Measurements from ENCODE around the gene THAP8. TPM values are rescaled to one million over a fixed set of nuclear protein-coding genes. Genes with fewer than 3 reads are reported as not detected.
A peak's percentile ranks its signal among the peaks of the same experiment; 100 is the strongest.
"Not testable (repeated sequence)": the region's sequence is repeated elsewhere in the genome, so short reads cannot be mapped to it uniquely, and the experiment has no call there.

The THAP8 gene
- total and polyA plus RNA-seq, 4 experiments from 2014 or later: 4.0 to 8.6 (median 6.0) TPM

GRCh38 chr19:36082916-36083315, 28.8 kb upstream of the THAP8 start:
- DNase-seq: no peak
- intact Hi-C loops (cut with micrococcal nuclease): no loop called here
- H3K27ac Mint-ChIP-seq: no peak overlapping the region
- H3K27me3 Mint-ChIP-seq: no peaks in the 10 kb centered on the region
- Histone ChIP-seq H3K9me3 (ENCODE audit: control insufficient read depth in 1 of 2, low read length in 2 of 2) (no peaks in the 10 kb centered on the region), H3K27me3 (ENCODE audit: insufficient read depth, low read length) (no peaks in the 10 kb centered on the region), H3K4me1 (ENCODE audit: insufficient read depth, low read length) (no peaks in the 10 kb centered on the region), H3K27ac (ENCODE audit: low read depth, low read length) (no peak overlapping the region), H3K36me3 (ENCODE audit: insufficient read depth, low read length) (peaks cover 3% of the 10 kb centered on the region), H3K4me3 (ENCODE audit: low read length in 2 of 2) (no peak overlapping the region)
- H3K9me3 Mint-ChIP-seq: no peaks in the 10 kb centered on the region
- CTCF ChIA-PET (ENCODE audit: partially characterized antibody): interaction anchor here (1.1 kb wide), 1 partner anchor 89 kb away, joined by 3 read pairs; no protein-coding TSS in a partner anchor
- H3K4me1 Mint-ChIP-seq: no peaks in the 10 kb centered on the region
- POLR2A ChIA-PET (ENCODE audit: partially characterized antibody): no interaction called here
- no peak overlapping the region for H3K4me3 Mint-ChIP-seq
- H3K36me3 Mint-ChIP-seq: peaks cover 1 to 6% of the 10 kb centered on the region in 2 donors

DNA sequence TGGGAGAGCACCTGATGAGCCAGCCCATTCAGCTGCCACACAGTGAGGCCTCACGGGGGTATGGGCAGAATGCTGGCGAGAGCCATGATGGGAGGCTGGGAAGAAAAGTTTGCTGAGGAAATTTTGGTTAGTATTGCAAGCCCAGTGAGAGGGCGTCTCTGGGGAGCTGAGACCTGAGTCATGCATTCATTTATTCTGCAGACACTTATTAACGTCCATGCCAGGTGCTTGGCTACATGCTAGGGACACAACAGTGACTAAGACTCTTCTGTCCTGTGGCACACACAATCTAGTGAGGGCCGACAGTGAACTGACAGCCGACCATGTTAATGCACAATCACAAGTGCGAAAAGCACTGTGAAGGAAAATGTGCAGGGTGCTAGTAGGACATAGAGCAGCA, 27.8 kb upstream of the THAP8 start:
- Histone ChIP-seq H3K36me3 (ENCODE audit: insufficient read depth, low read length) (peaks cover 3% of the 10 kb centered on the region), H3K4me1 (ENCODE audit: insufficient read depth, low read length) (no peaks in the 10 kb centered on the region), H3K27me3 (ENCODE audit: insufficient read depth, low read length) (no peaks in the 10 kb centered on the region), H3K27ac (ENCODE audit: low read depth, low read length) (no peak overlapping the region), H3K4me3 (ENCODE audit: low read length in 2 of 2) (no peak overlapping the region), H3K9me3 (ENCODE audit: control insufficient read depth in 1 of 2, low read length in 2 of 2) (no peaks in the 10 kb centered on the region)
- Mint-ChIP-seq H3K27ac (peak overlapping the region in 1 of 7 donors; percentile 42), H3K36me3 (peaks cover 1 to 6% of the 10 kb centered on the region in 2 donors), H3K4me1 (no peaks in the 10 kb centered on the region), H3K27me3 (no peaks in the 10 kb centered on the region), H3K4me3 (no peak overlapping the region), H3K9me3 (no peaks in the 10 kb centered on the region)
- intact Hi-C loops (cut with micrococcal nuclease): no loop called here
- ChIA-PET POLR2A (ENCODE audit: partially characterized antibody) (no interaction called here), CTCF (ENCODE audit: partially characterized antibody) (no interaction called here)
- DNase-seq: no peak

- no peak overlapping the region for H3K4me3 ChIP-seq (ENCODE audit: low read length in 2 of 2)
- H3K27ac ChIP-seq (ENCODE audit: low read depth, low read length): no peak overlapping the region
- H3K9me3 ChIP-seq (ENCODE audit: control insufficient read depth in 1 of 2, low read length in 2 of 2): no peaks in the 10 kb centered on the region
- no peak overlapping the region for H3K27ac Mint-ChIP-seq
- H3K36me3 Mint-ChIP-seq: peaks cover 1 to 6% of the 10 kb centered on the region in 2 donors
- no peaks in the 10 kb centered on the region for H3K4me1 ChIP-seq (ENCODE audit: insufficient read depth, low read length)
- no peaks in the 10 kb centered on the region for H3K9me3 Mint-ChIP-seq
- ChIA-PET CTCF (ENCODE audit: partially characterized antibody) (no interaction called here), POLR2A (ENCODE audit: partially characterized antibody) (no interaction called here)
- intact Hi-C loops (cut with micrococcal nuclease): no loop called here
- no peak for DNase-seq
- no peaks in the 10 kb centered on the region for H3K4me1 Mint-ChIP-seq
- no peaks in the 10 kb centered on the region for H3K27me3 ChIP-seq (ENCODE audit: insufficient read depth, low read length)
- no peaks in the 10 kb centered on the region for H3K27me3 Mint-ChIP-seq
- H3K36me3 ChIP-seq (ENCODE audit: insufficient read depth, low read length): peaks cover 3% of the 10 kb centered on the region
- no peak overlapping the region for H3K4me3 Mint-ChIP-seq
Observed at GRCh38 chr19:36081385-36081784, 27.3 kb upstream of the THAP8 start.

DNA sequence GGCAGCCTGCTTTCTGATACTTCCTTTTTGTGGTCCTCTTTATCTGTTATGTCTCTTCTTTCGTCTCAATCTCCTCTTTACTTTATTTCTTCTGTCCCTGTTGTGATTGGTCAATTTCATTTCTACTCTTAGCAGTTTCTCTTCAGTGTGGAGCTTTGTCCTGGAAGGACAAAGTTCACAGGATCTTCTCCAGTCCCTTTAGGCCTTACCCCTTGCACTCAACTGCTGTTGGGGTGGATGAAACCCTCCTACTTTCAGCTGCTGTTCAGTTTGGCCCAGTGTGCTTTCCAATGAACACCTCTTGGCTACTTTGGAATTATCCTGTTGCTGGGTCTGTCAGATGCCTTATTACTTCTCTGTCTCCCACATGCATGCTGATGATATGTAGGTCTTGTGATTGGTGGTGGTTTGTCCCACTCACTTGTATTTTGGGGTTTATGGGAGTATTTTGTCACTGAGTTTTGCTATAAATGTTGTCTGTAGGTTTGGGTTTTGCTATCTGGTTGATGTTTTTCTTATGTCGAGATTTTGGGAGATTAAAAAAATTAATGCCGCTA, 25.4 kb upstream of the THAP8 start:
- Histone ChIP-seq H3K4me1 (ENCODE audit: insufficient read depth, low read length) (no peaks in the 10 kb centered on the region), H3K27me3 (ENCODE audit: insufficient read depth, low read length) (no peaks in the 10 kb centered on the region), H3K9me3 (ENCODE audit: control insufficient read depth in 1 of 2, low read length in 2 of 2) (no peaks in the 10 kb centered on the region), H3K27ac (ENCODE audit: low read depth, low read length) (no peak overlapping the region), H3K4me3 (ENCODE audit: low read length in 2 of 2) (no peak overlapping the region), H3K36me3 (ENCODE audit: insufficient read depth, low read length) (peaks cover 3% of the 10 kb centered on the region)
- peaks cover 1 to 6% of the 10 kb centered on the region in 2 donors for H3K36me3 Mint-ChIP-seq
- no peaks in the 10 kb centered on the region for H3K4me1 Mint-ChIP-seq
- H3K27me3 Mint-ChIP-seq: no peaks in the 10 kb centered on the region
- POLR2A ChIA-PET (ENCODE audit: partially characterized antibody): no interaction called here
- H3K9me3 Mint-ChIP-seq: no peaks in the 10 kb centered on the region
- H3K27ac Mint-ChIP-seq: peak overlapping the region in 1 of 7 donors; percentile 29
- CTCF ChIA-PET (ENCODE audit: partially characterized antibody): no interaction called here
- DNase-seq: no peak
- intact Hi-C loops (cut with micrococcal nuclease): no loop called here
- H3K4me3 Mint-ChIP-seq: no peak overlapping the region

DNA sequence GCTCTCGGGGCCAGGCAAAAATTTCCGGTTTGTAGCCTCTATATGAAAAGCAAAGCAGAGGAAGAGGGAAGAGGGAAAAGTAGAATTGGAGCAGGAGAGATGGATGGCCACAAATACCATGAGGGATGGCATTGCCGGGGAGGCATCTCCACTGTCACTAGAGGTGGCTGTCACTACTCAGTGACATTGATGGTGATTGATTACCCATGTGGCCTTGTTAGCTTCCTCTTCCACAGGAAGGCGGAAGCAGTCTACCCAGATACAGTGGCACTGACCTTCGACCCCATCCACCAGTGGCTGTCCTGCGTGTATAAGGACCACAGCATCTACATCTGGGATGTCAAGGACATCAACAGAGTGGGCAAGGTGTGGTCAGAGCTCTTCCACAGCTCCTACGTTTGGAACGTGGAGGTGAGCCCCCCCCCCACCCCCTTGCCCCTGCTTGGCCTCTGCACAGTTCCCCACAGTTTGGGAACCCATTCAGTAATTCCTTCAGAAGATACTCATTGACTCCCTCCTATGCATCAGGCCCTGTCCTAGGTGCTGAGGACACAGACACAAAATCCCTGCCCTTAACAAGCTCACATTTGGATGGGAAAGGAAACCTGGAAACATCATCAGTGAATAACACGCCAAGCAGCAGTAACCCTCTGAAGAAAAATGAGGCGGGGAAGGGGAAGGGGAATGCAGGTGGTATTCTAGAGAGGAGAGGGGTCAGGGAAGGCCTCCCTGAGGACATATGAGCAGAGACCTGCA, 19.2 kb upstream of the THAP8 start:
- peak overlapping the region in 4 of 7 donors; percentile 6 to 70 (median 20) for H3K27ac Mint-ChIP-seq
- no peak overlapping the region for H3K4me3 ChIP-seq (ENCODE audit: low read length in 2 of 2)
- DNase-seq: no peak
- POLR2A ChIA-PET (ENCODE audit: partially characterized antibody): no interaction called here
- intact Hi-C loops (cut with micrococcal nuclease): no loop called here
- H3K27me3 Mint-ChIP-seq: no peaks in the 10 kb centered on the region
- H3K27me3 ChIP-seq (ENCODE audit: insufficient read depth, low read length): no peaks in the 10 kb centered on the region
- H3K36me3 Mint-ChIP-seq: no peaks in the 10 kb centered on the region
- H3K9me3 ChIP-seq (ENCODE audit: control insufficient read depth in 1 of 2, low read length in 2 of 2): no peaks in the 10 kb centered on the region
- H3K4me1 ChIP-seq (ENCODE audit: insufficient read depth, low read length): no peaks in the 10 kb centered on the region
- CTCF ChIA-PET (ENCODE audit: partially characterized antibody): no interaction called here
- H3K4me3 Mint-ChIP-seq: no peak overlapping the region
- no peak overlapping the region for H3K27ac ChIP-seq (ENCODE audit: low read depth, low read length)
- H3K4me1 Mint-ChIP-seq: no peaks in the 10 kb centered on the region
- no peaks in the 10 kb centered on the region for H3K9me3 Mint-ChIP-seq
- no peaks in the 10 kb centered on the region for H3K36me3 ChIP-seq (ENCODE audit: insufficient read depth, low read length)

DNA sequence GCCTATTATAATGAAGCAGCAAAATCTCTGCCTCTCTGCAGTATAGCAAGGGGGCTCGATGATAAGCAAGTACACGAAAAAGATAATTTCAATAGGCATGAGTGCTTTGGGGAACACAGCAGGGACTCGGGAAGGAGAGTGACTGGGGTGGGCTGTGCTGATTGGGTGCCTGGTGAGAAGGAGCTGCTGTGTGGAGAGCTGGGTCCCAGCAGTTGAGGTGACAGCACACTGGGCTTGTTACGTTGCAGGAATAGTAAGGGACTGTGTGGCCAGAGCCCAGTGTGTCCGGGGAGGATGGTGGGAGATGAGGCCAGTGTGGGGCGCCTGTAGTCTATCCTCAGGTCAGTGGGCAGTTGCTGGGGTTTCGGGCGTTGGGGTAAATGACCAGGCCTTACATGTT, 18.0 kb upstream of the THAP8 start:
- no peak overlapping the region for H3K4me3 ChIP-seq (ENCODE audit: low read length in 2 of 2)
- H3K4me1 Mint-ChIP-seq: peaks cover 0 to 2% (median 0%) of the 10 kb centered on the region in 4 donors

DNA sequence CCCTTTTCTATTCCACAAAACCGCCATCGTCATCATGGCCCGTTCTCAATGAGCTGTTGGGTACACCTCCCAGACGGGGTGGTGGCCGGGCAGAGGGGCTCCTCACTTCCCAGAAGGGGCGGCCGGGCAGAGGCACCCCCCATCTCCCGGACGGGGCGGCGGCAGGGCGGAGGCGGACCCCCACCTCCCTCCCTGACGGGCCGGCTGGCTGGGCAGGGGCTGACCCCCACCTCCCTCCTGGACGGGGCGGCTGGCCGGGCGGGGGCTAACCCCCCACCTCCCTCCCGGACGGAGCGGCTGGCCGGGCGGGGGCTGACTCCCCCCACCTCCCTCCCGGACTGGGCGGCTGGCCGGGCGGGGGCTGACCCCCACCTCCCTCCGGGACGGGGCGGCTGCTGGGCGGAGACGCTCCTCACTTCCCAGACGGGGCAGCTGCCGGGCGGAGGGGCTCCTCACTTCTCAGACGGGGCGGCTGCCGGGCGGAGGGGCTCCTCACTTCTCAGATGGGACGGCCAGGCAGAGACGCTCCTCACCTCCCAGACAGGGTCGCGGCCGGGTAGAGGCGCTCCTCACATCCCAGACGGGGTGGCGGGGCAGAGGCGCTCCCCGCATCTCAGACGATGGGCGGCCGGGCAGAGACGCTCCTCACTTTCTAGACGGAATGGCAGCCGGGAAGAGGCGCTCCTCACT, 14.9 kb upstream of the THAP8 start:
- H3K27ac ChIP-seq (ENCODE audit: low read depth, low read length); H3K36me3 Mint-ChIP-seq; H3K36me3 ChIP-seq (ENCODE audit: insufficient read depth, low read length); POLR2A ChIA-PET (ENCODE audit: partially characterized antibody); DNase-seq; H3K4me1 ChIP-seq (ENCODE audit: insufficient read depth, low read length); H3K27me3 ChIP-seq (ENCODE audit: insufficient read depth, low read length); H3K4me3 Mint-ChIP-seq; H3K9me3 ChIP-seq (ENCODE audit: control insufficient read depth in 1 of 2, low read length in 2 of 2); intact Hi-C loops (cut with micrococcal nuclease); H3K27me3 Mint-ChIP-seq; H3K9me3 Mint-ChIP-seq; H3K4me3 ChIP-seq (ENCODE audit: low read length in 2 of 2); H3K27ac Mint-ChIP-seq; H3K4me1 Mint-ChIP-seq; CTCF ChIA-PET (ENCODE audit: partially characterized antibody): not testable (repeated sequence)

More for the DNA sequence above, 18.0 kb upstream of the THAP8 start:
- Histone ChIP-seq H3K4me1 (ENCODE audit: insufficient read depth, low read length) (no peaks in the 10 kb centered on the region), H3K27me3 (ENCODE audit: insufficient read depth, low read length) (no peaks in the 10 kb centered on the region), H3K9me3 (ENCODE audit: control insufficient read depth in 1 of 2, low read length in 2 of 2) (no peaks in the 10 kb centered on the region), H3K36me3 (ENCODE audit: insufficient read depth, low read length) (no peaks in the 10 kb centered on the region), H3K27ac (ENCODE audit: low read depth, low read length) (no peak overlapping the region)
- Mint-ChIP-seq H3K4me3 (peak overlapping the region in 1 of 8 donors; percentile 24), H3K27me3 (no peaks in the 10 kb centered on the region), H3K9me3 (no peaks in the 10 kb centered on the region), H3K36me3 (no peaks in the 10 kb centered on the region), H3K27ac (peak overlapping the region in 2 of 7 donors; percentile 12 to 15)
- CTCF ChIA-PET (ENCODE audit: partially characterized antibody): no interaction called here
- intact Hi-C loops (cut with micrococcal nuclease): no loop called here
- no peak for DNase-seq
- POLR2A ChIA-PET (ENCODE audit: partially characterized antibody): no interaction called here

All from CD4-positive, alpha-beta memory T cell (primary cell).